CD4-positive, alpha-beta T cell (primary cell): ENCODE measurements around the gene MSI1. TPM values are rescaled to one million over a fixed set of nuclear protein-coding genes. Genes with fewer than 3 reads are reported as not detected.

ENCODE experiments used
- ATAC-seq: fragments of 200-7000 bp; cut with Tn5 transposase; one replicate; pipeline ENCODE4 v1.10.0; 2022; ENCODE audit warnings: mild to moderate bottlenecking; ENCODE audit not compliant: poor library complexity
- CTCF ChIA-PET: fragments of 350-600 bp; sonication (Branson Sonifier 250); formaldehyde crosslinking; loops from one replicate; lab custom pipeline; 2021; ENCODE audit warnings: antibody characterized with exemption, inconsistent platforms; lab: Charles Lee
- POLR2A ChIA-PET: fragments of 350-600 bp; sonication (Branson Sonifier 250); formaldehyde crosslinking; loops from one replicate; lab custom pipeline; 2021; ENCODE audit warnings: antibody characterized with exemption, inconsistent platforms; lab: Charles Lee
- DNase-seq, 14 experiments: peaks; one replicate each; pipeline ENCODE4 v3.0.0-alpha.2; 2013 to 2020; ENCODE audit warnings: mixed read lengths in 2 of 14
- H3K27ac ChIP-seq, 2 donors: one replicate each; pipeline versions ENCODE4 v1.5.1 to v1.7.0; 2013; ENCODE audit warnings: low read length in 2 of 2, low read depth in 1 of 2, mild to moderate bottlenecking in 1 of 2
- H3K27me3 ChIP-seq, 2 experiments: 1 replicate in 1 of 2; 2 replicates in 1 of 2; pipeline versions ENCODE4 v1.6.1 to v1.7.0; 2013; ENCODE audit warnings: low read length in 2 of 2, control low read depth in 1 of 2, mild to moderate bottlenecking in 1 of 2, moderate library complexity in 1 of 2; ENCODE audit not compliant: insufficient read depth in 2 of 2, control insufficient read depth in 1 of 2
- H3K36me3 ChIP-seq: one replicate; pipeline ENCODE4 v1.6.1; 2013; ENCODE audit warnings: low read length, control low read depth; ENCODE audit not compliant: insufficient read depth
- H3K4me1 ChIP-seq: one replicate; pipeline ENCODE4 v1.6.1; 2013; ENCODE audit warnings: low read length, control low read depth; ENCODE audit not compliant: insufficient read depth
- H3K4me3 ChIP-seq: one replicate; pipeline ENCODE4 v1.5.1; 2013; ENCODE audit warnings: mild to moderate bottlenecking, low read length, moderate library complexity
- H3K9me3 ChIP-seq, 2 experiments: 1 replicate in 1 of 2; 2 replicates in 1 of 2; pipeline versions ENCODE4 v1.6.1 to v1.7.0; 2013; ENCODE audit warnings: low read length in 2 of 2, mild to moderate bottlenecking in 2 of 2, control low read depth in 1 of 2, moderate library complexity in 1 of 2; ENCODE audit not compliant: control insufficient read depth in 1 of 2, insufficient read depth in 1 of 2
- H3K27ac Mint-ChIP-seq: one replicate; pipeline ENCODE4 v1.8.0; 2020; ENCODE audit warnings: mixed read lengths
- H3K27me3 Mint-ChIP-seq: one replicate; pipeline ENCODE4 v1.8.0; 2021; ENCODE audit warnings: mixed read lengths
- H3K36me3 Mint-ChIP-seq: one replicate; pipeline ENCODE4 v1.8.0; 2021; ENCODE audit warnings: low read depth, mixed read lengths
- H3K4me1 Mint-ChIP-seq: one replicate; pipeline ENCODE4 v1.8.0; 2021; ENCODE audit warnings: low read depth, mixed read lengths
- H3K4me3 Mint-ChIP-seq: one replicate; pipeline ENCODE4 v1.8.0; 2020; ENCODE audit warnings: mild to moderate bottlenecking, mixed read lengths
- H3K9me3 Mint-ChIP-seq: one replicate; pipeline ENCODE4 v1.8.0; 2020; ENCODE audit warnings: mixed read lengths
- CTCF ChIP-seq: fragments of 200-600 bp; IDR thresholded peaks from one replicate; pipeline ENCODE4 v1.8.0; 2022; ENCODE audit warnings: antibody characterized with exemption, mild to moderate bottlenecking
- intact Hi-C, 2 experiments: fragments of 100-400 bp; cut with DNase I in 1 of 2; cut with micrococcal nuclease in 1 of 2; formaldehyde crosslinking; loops; one replicate each; pipeline versions ENCODE4 v1.15.1 to v1.9.0; 2023 to 2025; cut with DNase I, micrococcal nuclease
- total RNA-seq, 174 experiments: library from RNA in 2 of 174; stranded (reverse) in 2 of 174; gene quantifications; one replicate each; pipeline ENCODE4 v1.2.3 and lab custom pipeline; 2021 to 2026

Gene MSI1
- total RNA-seq, 2 experiments from 2014 or later, result not detected

DNA sequence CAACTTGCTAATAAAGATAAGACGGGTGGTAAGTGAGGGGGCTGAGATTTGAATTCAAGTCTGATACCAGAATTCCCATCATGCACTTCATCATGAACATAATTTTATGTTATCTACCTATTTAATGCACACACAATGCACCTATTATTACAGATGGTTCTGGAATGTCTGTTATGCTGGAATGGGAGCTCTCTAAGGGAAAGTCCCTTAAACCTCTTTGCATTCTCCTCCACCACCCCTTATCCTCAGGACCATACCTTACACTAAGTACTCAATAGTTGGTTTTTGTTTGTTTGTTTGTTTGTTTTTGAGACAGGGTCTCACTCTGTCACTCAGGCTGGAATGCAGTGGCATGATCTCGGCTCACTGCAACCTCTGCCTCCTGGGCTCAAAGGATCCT, 7.0 kb upstream of the MSI1 start:
- Histone ChIP-seq H3K27me3 (peaks cover 24 to 43% of the 10 kb centered on the region in 2 experiments), H3K4me1 (no peaks in the 10 kb centered on the region), H3K27ac (no peak overlapping the region), H3K36me3 (no peaks in the 10 kb centered on the region), H3K9me3 (no peaks in the 10 kb centered on the region), H3K4me3 (no peak overlapping the region)
- intact Hi-C loops, result no loop called here
- H3K27ac Mint-ChIP-seq, result no peak overlapping the region
- DNase-seq (no peak), ATAC-seq (no peak)
- no peaks in the 10 kb centered on the region for H3K9me3 Mint-ChIP-seq
- no peaks in the 10 kb centered on the region for H3K4me1 Mint-ChIP-seq
- ChIA-PET CTCF (interaction anchor here (1.5 kb wide), 1 partner anchor 9 kb away, joined by 3 read pairs; no protein-coding TSS in a partner anchor), POLR2A (no interaction called here)
- H3K27me3 Mint-ChIP-seq, result peaks cover 72% of the 10 kb centered on the region
- no peak overlapping the region for H3K4me3 Mint-ChIP-seq
- no peaks in the 10 kb centered on the region for H3K36me3 Mint-ChIP-seq
- TF ChIP-seq CTCF, result no peak

DNA sequence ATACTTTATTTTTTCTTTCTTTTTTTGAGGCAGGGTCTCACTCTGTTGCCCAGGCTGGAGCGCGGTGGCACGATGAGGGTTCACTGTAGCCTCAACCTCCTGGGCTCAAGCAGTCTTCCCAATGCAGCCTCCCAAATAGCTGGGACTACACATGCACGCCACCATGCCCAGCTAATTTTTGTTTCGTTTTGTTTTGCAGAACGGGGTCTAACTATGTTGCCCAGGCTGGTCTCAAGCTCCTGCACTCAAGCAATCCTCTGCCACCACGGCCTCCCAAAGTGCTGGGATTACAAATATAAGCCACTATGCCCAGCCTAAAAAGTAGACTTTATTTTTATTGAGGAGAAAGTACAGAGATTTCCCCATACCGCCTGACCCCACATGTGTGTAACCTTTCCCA, 4.7 kb upstream of the MSI1 start:
- peaks cover 41 to 61% of the 10 kb centered on the region in 2 experiments for H3K27me3 ChIP-seq
- ChIA-PET POLR2A (no interaction called here), CTCF (interaction anchor here (0.6 kb wide), 1 partner anchor 64 kb away, joined by 3 read pairs; no protein-coding TSS in a partner anchor)
- peaks cover 78% of the 10 kb centered on the region for H3K27me3 Mint-ChIP-seq
- no peaks in the 10 kb centered on the region for H3K9me3 ChIP-seq
- no peaks in the 10 kb centered on the region for H3K36me3 ChIP-seq
- no peak for TF ChIP-seq CTCF
- H3K4me3 ChIP-seq, result no peak overlapping the region
- H3K27ac ChIP-seq, result no peak overlapping the region
- H3K27ac Mint-ChIP-seq, result no peak overlapping the region
- intact Hi-C loops, result no loop called here
- no peaks in the 10 kb centered on the region for H3K36me3 Mint-ChIP-seq
- peaks cover 11% of the 10 kb centered on the region for H3K4me1 Mint-ChIP-seq
- ATAC-seq (no peak), DNase-seq (no peak)
- peaks cover 7% of the 10 kb centered on the region for H3K4me1 ChIP-seq
- no peak overlapping the region for H3K4me3 Mint-ChIP-seq
- no peaks in the 10 kb centered on the region for H3K9me3 Mint-ChIP-seq

DNA sequence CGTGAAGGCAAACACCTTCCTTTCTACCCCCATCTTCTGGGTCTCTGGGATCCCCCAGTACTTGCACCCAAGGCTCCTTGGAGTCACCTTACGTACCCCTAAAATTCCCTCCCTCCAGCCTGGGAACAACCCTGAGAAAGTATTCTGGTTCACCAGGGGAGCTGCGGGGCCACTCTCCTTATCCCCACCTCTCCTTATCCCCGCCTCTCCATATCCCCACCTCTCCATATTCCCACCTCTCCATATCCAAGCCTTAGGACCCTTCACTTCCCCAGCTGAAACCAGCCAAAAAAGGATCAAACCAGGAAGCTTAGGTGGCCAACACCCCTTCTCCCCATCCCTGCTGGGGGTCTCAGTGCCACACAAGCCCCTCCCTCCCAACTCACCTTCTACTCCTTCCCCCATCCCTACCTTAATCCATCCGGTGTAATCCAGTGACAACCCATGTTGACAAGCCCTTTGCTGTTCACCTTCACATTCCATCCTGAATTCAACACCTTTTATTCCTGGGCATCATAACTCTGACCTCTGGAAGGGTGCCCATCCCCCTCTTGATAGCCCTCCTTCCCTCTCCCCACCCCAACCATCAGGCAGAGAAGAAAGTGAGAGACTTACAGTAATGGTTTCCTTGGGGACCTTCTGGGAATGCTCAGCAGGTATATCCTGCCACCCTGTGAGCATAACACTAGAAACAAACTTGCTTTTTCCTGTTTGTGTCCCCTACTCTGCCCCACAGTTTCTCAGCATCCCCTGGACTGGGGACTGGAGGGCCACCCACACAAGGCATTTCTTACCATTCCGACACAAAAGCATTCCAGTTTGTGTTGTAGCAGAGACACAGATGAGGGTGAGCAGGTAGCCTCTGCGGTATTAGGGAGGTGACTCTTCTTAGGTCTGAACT, 1.6 kb upstream of the MSI1 start:
- peak overlapping the region; percentile 71 for H3K4me3 Mint-ChIP-seq
- Histone ChIP-seq H3K27ac (no peak overlapping the region), H3K9me3 (peaks cover 0 to 4% of the 10 kb centered on the region in 2 experiments), H3K4me1 (peaks cover 18% of the 10 kb centered on the region), H3K36me3 (no peaks in the 10 kb centered on the region), H3K27me3 (peaks cover 54 to 84% of the 10 kb centered on the region in 2 experiments), H3K4me3 (no peak overlapping the region)
- peaks cover 16% of the 10 kb centered on the region for H3K4me1 Mint-ChIP-seq
- H3K27ac Mint-ChIP-seq, result no peak overlapping the region
- TF ChIP-seq CTCF, result no peak
- POLR2A ChIA-PET, result no interaction called here
- H3K9me3 Mint-ChIP-seq, result no peaks in the 10 kb centered on the region
- H3K36me3 Mint-ChIP-seq, result no peaks in the 10 kb centered on the region
- intact Hi-C loops, result no loop called here
- no peak for DNase-seq
- no peak for ATAC-seq
- CTCF ChIA-PET, result no interaction called here
- peaks cover 76% of the 10 kb centered on the region for H3K27me3 Mint-ChIP-seq
